ENCODE measurements around the gene TRDN. TPM values are rescaled to one million over a fixed set of nuclear protein-coding genes. Genes with fewer than 3 reads are reported as not detected.
"Not testable (repeated sequence)": the region's sequence is repeated elsewhere in the genome, so short reads cannot be mapped to it uniquely, and the experiment has no call there.

TRDN gene
- total RNA-seq, 1 experiment from 2014 or later = not detected

GRCh38 chr6:123636282-123636681 lies 468 bp downstream of the TRDN start:
- no peak for DNase-seq (ENCODE audit: low spot score)
- in situ Hi-C loops (cut with HindIII; ENCODE audit: low sequenced_read_pairs) = no loop called here

- in situ Hi-C loops (cut with HindIII; ENCODE audit: low sequenced_read_pairs) = no loop called here
- no peak for DNase-seq (ENCODE audit: low spot score)
Measured at GRCh38 chr6:123635567-123635966, 1.2 kb downstream of the TRDN start.

- in situ Hi-C loops (cut with HindIII; ENCODE audit: low sequenced_read_pairs) = no loop called here
- no peak for DNase-seq (ENCODE audit: low spot score)
Measured at GRCh38 chr6:123635144-123635543, 1.6 kb downstream of the TRDN start.

- in situ Hi-C loops (cut with HindIII; ENCODE audit: low sequenced_read_pairs) = no loop called here
- no peak for DNase-seq (ENCODE audit: low spot score)
Measured at GRCh38 chr6:123632641-123633040, 4.1 kb downstream of the TRDN start.

GRCh38 chr6:123629258-123629941 lies 7.3 kb downstream of the TRDN start:
- in situ Hi-C loops (cut with HindIII; ENCODE audit: low sequenced_read_pairs) = no loop called here
- no peak for DNase-seq (ENCODE audit: low spot score)

- in situ Hi-C loops (cut with HindIII; ENCODE audit: low sequenced_read_pairs) = no loop called here
Measured at GRCh38 chr6:123625696-123626095, 11.1 kb downstream of the TRDN start.

GRCh38 chr6:123622780-123623179 lies 14.0 kb downstream of the TRDN start:
- DNase-seq (ENCODE audit: low spot score) = no peak
- in situ Hi-C loops (cut with HindIII; ENCODE audit: low sequenced_read_pairs) = no loop called here

More at GRCh38 chr6:123625696-123626095, 11.1 kb downstream of the TRDN start:
- no peak for DNase-seq (ENCODE audit: low spot score)

GRCh38 chr6:123619156-123619555 lies 17.6 kb downstream of the TRDN start:
- no peak for DNase-seq (ENCODE audit: low spot score)
- in situ Hi-C loops (cut with HindIII; ENCODE audit: low sequenced_read_pairs) = no loop called here

GRCh38 chr6:123616942-123617341 lies 19.8 kb downstream of the TRDN start:
- DNase-seq (ENCODE audit: low spot score) = no peak
- in situ Hi-C loops (cut with HindIII; ENCODE audit: low sequenced_read_pairs) = no loop called here

- no peak for DNase-seq (ENCODE audit: low spot score)
- in situ Hi-C loops (cut with HindIII; ENCODE audit: low sequenced_read_pairs) = no loop called here
Measured at GRCh38 chr6:123616016-123616415, 20.7 kb downstream of the TRDN start.

- in situ Hi-C loops (cut with HindIII; ENCODE audit: low sequenced_read_pairs) = no loop called here
- no peak for DNase-seq (ENCODE audit: low spot score)
Measured at GRCh38 chr6:123610779-123611178, 26.0 kb downstream of the TRDN start.

GRCh38 chr6:123604067-123604466 lies 32.7 kb downstream of the TRDN start:
- in situ Hi-C loops (cut with HindIII; ENCODE audit: low sequenced_read_pairs) = no loop called here
- no peak for DNase-seq (ENCODE audit: low spot score)

GRCh38 chr6:123598011-123598410 lies 38.7 kb downstream of the TRDN start:
- in situ Hi-C loops (cut with HindIII; ENCODE audit: low sequenced_read_pairs) = no loop called here
- DNase-seq (ENCODE audit: low spot score) = no peak

- no peak for DNase-seq (ENCODE audit: low spot score)
- in situ Hi-C loops (cut with HindIII; ENCODE audit: low sequenced_read_pairs) = no loop called here
Measured at GRCh38 chr6:123594776-123595175, 42.0 kb downstream of the TRDN start.

GRCh38 chr6:123592426-123592825 lies 44.3 kb downstream of the TRDN start:
- DNase-seq (ENCODE audit: low spot score) = no peak
- in situ Hi-C loops (cut with HindIII; ENCODE audit: low sequenced_read_pairs) = no loop called here

- no peak for DNase-seq (ENCODE audit: low spot score)
- in situ Hi-C loops (cut with HindIII; ENCODE audit: low sequenced_read_pairs) = no loop called here
Measured at GRCh38 chr6:123589973-123590372, 46.8 kb downstream of the TRDN start.

GRCh38 chr6:123589317-123589716 lies 47.4 kb downstream of the TRDN start:
- in situ Hi-C loops (cut with HindIII; ENCODE audit: low sequenced_read_pairs) = no loop called here
- no peak for DNase-seq (ENCODE audit: low spot score)

- DNase-seq (ENCODE audit: low spot score) = no peak
- in situ Hi-C loops (cut with HindIII; ENCODE audit: low sequenced_read_pairs) = no loop called here
Measured at GRCh38 chr6:123588546-123588895, 48.2 kb downstream of the TRDN start.

- in situ Hi-C loops (cut with HindIII; ENCODE audit: low sequenced_read_pairs) = no loop called here
- DNase-seq (ENCODE audit: low spot score) = no peak
Measured at GRCh38 chr6:123587838-123588545, 48.8 kb downstream of the TRDN start.

- in situ Hi-C loops (cut with HindIII; ENCODE audit: low sequenced_read_pairs) = not testable (repeated sequence)
Measured at GRCh38 chr6:123587407-123587806, 49.3 kb downstream of the TRDN start.

GRCh38 chr6:123580331-123580730 lies 56.4 kb downstream of the TRDN start:
- DNase-seq (ENCODE audit: low spot score) = no peak
- in situ Hi-C loops (cut with HindIII; ENCODE audit: low sequenced_read_pairs) = no loop called here

More at GRCh38 chr6:123587407-123587806, 49.3 kb downstream of the TRDN start:
- DNase-seq (ENCODE audit: low spot score) = not testable (repeated sequence)
